ENCODE measurements around the gene MOCOS.

DNA sequence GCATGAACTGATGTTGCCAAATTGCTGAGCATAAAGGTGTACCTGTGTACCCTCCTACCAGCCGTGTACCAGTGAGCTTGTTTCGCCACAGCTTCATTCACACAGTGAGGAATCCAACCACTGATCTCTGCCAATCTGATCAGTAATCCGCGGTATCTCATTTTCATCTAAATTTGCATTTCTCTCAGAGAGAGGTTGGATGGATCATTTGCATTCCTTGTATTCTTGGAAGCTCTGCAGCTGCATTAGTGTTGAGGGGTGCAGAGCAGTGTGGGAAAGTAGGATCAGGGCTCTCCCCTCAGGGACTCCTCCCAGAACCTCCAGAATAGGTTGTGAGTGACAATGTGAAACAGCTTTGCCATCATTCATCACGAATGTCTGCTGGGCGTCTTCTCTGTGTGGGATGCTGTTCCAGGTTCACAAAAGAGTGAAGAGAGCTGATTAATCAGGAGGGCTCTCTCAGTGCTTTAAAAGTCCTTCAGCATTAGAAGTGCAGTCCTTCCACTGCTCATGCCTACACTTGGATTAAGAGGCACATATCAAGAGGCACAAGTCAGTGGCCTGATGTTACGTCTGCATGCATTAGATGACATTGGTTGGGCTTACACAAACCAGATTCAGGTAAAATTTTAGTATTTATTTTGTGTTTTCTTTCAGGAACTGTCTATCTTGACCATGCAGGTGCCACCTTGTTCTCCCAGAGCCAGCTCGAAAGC lies 7.5 kb downstream of the MOCOS start:
- TF ChIP-seq, protein P1, sequence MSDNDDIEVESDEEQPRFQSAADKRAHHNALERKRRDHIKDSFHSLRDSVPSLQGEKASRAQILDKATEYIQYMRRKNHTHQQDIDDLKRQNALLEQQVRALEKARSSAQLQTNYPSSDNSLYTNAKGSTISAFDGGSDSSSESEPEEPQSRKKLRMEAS (IDR thresholded peaks at IDR 0.05), result no peak
- TF ChIP-seq, protein P2, sequence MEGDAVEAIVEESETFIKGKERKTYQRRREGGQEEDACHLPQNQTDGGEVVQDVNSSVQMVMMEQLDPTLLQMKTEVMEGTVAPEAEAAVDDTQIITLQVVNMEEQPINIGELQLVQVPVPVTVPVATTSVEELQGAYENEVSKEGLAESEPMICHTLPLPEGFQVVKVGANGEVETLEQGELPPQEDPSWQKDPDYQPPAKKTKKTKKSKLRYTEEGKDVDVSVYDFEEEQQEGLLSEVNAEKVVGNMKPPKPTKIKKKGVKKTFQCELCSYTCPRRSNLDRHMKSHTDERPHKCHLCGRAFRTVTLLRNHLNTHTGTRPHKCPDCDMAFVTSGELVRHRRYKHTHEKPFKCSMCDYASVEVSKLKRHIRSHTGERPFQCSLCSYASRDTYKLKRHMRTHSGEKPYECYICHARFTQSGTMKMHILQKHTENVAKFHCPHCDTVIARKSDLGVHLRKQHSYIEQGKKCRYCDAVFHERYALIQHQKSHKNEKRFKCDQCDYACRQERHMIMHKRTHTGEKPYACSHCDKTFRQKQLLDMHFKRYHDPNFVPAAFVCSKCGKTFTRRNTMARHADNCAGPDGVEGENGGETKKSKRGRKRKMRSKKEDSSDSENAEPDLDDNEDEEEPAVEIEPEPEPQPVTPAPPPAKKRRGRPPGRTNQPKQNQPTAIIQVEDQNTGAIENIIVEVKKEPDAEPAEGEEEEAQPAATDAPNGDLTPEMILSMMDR (IDR thresholded peaks at IDR 0.05; ENCODE audit: low read depth, low read length, missing input control), result no peak
- TF ChIP-seq TAF1 (conservative IDR thresholded peaks at IDR 0.05), result no peak
- no peak for TF ChIP-seq YY1 (IDR thresholded peaks at IDR 0.05)
- TF ChIP-seq, protein P3, sequence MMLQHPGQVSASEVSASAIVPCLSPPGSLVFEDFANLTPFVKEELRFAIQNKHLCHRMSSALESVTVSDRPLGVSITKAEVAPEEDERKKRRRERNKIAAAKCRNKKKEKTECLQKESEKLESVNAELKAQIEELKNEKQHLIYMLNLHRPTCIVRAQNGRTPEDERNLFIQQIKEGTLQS (IDR thresholded peaks at IDR 0.05), result no peak

Data from liver (tissue), 3 donors.